GM12872 (cell line): Measurements from ENCODE around the gene UGT1A4.

Experiments
- TF ChIP-seq, protein P1 (sequence below): IDR thresholded peaks from 3 replicates; pipeline ENCODE4 v1.5.1; 2011; ENCODE audit warnings: low read depth, mild to moderate bottlenecking, low read length, moderate library complexity; ENCODE audit not compliant: insufficient read depth

The UGT1A4 gene

DNA sequence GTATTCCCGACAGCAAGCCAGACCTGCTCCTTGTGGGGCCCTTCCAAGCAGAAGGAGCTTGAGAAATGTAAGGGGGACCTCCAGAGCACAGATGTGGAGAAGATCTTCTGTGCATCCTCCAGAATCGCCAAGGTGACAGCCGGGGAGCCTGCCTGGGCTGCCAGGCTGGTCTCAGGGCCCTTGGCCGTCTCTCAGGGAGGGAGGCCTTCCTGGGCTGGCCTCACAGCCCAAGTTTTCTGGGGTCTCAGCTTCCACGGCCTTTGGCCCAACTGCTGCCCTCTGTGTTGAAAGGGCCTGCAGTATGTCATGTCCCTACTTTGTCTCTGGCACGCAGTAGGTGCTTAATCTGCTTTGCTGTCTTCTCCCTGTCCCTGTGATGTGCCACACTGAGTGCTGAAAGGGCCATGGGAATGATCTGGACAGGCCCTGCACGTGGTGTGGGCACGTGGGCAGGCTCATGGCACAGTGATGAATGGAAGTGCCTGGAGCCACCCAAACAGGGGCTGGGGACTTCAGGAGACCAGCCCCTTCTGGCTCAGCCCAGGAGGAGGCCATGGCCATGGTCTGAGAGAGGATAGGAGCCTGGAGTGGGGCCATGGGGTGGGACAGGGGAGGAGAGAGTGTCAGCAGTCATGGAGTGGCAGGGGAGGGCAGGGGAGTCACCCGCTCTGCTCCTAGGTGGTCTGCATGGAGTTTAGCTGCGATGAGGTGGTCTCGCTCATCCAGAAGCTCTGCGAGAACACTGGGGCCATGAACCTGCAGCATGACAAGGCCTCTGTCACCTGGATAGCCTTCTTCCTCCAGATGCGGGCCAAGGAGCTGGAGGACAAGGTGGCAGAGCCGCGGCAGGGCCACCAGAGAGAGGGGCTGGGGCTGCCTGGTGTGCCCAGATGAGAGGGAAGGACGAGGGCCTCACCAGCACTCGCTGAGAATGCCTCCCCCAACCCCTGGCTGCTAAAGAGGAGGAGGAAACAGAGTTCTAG, 100.4 kb downstream of the UGT1A4 start:
- TF ChIP-seq, protein P1, sequence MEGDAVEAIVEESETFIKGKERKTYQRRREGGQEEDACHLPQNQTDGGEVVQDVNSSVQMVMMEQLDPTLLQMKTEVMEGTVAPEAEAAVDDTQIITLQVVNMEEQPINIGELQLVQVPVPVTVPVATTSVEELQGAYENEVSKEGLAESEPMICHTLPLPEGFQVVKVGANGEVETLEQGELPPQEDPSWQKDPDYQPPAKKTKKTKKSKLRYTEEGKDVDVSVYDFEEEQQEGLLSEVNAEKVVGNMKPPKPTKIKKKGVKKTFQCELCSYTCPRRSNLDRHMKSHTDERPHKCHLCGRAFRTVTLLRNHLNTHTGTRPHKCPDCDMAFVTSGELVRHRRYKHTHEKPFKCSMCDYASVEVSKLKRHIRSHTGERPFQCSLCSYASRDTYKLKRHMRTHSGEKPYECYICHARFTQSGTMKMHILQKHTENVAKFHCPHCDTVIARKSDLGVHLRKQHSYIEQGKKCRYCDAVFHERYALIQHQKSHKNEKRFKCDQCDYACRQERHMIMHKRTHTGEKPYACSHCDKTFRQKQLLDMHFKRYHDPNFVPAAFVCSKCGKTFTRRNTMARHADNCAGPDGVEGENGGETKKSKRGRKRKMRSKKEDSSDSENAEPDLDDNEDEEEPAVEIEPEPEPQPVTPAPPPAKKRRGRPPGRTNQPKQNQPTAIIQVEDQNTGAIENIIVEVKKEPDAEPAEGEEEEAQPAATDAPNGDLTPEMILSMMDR, result no peak

DNA sequence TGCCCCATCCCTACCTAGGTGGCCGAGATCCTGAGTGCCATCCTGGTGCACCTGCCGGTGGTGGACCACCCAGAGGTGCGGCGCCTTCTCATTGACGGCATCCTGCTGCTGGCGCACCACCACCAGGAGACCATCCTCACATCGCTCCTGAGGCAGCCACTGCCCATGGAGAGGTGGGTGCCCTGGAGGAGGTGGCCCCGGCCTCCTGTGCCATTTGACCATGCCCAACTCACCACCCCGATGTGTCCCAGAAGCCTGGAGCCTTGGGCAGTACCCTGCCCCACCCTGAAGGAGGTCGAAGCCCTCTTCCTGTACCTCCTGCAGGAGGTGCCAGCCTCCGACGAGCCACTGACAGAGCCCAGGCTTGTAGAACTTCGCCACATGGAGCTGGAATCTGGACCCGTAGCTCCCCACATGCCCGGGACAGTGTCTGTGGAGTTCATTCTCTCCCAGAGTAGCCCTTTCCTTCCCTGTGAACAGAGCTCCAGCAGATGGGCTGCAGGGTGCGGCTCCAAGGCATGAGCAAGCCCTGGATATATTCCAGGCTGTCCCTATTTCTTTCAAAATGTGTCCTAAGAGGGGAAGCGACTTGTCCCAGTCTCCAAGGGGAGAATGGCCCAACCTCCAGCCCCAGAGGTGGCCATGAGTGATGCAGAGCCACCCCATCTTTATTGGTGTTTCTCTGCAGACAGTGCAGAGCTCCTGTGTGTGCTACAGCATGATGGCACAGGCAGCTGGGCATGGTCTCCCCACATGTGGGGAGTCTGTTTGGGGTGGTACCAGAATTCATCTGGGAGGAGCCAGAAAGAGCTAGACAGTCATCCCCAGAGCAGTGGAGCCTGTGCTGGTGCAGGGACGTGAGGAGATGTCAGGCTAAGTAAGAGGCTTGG, 101.6 kb downstream of the UGT1A4 start:
- TF ChIP-seq, protein P1, result no peak

DNA sequence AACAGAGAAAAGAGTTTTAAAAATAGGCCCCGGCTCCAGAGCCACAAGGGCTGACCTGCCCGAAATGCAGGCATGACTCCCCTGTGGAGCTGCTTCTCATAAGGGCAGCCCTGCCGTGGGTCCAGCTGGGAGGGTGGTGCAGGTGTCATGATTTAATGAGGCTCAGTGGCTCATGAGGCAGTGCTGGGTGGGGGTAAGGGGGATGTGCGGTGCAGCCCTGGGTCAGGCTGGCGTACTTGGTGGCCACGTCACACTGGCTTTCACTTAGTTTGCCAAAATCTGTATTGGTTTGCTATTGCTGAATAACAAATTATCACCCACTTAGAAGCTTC, 102.2 kb downstream of the UGT1A4 start:
- TF ChIP-seq, protein P1, result no peak

DNA sequence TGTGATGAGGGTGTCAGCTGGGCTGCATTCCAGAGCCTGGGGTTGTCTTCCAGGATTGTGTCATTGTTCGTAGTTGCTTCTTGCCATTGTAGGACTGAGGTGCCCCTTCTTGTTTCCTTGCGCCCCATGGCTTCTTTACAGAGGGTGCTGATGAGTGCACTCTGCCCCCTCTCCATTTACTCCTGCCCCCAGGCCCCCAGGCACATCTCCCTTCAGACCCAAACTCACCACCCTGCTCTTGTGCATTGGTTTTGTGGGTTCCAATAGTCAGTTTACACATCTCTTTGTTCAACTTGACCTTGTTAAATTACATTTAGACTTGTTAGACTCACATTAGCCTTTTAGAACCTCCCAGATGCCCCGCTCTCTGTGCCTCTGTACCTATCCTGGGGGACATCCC, 102.7 kb downstream of the UGT1A4 start:
- TF ChIP-seq, protein P1, result no peak

DNA sequence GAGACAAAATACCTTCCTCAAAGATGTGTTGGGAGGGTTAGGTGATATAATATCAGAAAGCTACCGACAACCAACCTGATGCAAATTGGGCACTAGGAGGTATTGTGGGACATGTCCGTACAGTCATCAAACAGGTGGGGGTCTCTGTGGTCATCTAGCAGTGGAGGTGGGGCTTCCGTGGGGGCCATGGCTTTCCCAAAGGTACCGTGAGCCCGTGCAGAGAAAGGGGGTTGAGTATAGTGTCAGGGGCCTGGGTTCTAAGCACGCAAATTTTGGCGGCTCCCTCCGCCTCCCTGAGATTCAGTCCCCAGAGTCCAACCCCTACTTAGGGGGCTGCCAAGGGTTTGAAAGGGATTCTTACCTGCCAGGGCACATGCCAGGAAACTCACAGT, 103.2 kb downstream of the UGT1A4 start:
- TF ChIP-seq, protein P1, result no peak

DNA sequence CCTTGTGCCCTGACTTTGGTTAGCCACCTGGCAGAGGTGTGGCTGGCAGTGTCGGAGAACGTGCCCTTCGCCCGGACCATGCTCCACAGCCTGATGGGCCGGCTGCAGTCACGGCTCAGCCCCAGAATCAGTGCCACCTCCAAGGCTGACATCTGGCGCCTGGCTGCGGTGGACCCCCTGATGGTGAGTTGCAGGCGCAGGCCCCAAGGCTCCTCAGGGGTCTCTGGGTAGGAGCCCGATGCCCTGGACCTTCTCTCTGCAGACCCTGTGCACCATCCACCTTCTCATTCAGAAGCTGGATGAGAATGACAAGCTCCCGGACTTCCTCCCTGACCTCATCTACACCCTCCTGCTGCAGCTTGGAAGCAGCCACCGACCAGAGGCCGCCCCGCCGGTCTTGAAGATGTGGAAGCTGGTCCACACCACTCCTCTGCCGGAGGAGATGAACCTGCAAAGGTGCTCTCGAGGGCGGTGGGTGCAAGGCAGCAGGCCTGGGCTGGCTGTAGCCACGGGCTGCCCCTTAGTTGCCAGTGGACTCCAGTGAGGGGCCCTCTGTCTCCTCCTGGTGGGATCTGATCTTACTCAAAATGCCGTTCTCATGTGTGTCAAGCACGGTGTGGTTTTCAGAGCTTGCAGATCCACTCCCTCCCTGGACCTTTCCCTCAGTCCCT, 103.7 kb downstream of the UGT1A4 start:
- TF ChIP-seq, protein P1, result no peak
